HL-60 (cell line): ENCODE data around the gene CBLL1.

Experiments
- CTCF ChIP-seq: IDR thresholded peaks from one replicate; pipeline ENCODE4 v1.5.1; 2011; ENCODE audit warnings: low read length, control low read depth, inconsistent platforms; ENCODE audit not compliant: insufficient read depth
- REST ChIP-seq: IDR thresholded peaks from 2 replicates; pipeline ENCODE4 v1.6.1; 2012; ENCODE audit warnings: low read depth; ENCODE audit not compliant: insufficient replicate concordance

- TF ChIP-seq CTCF (no peak), REST (no peak)
Measured at GRCh38 chr7:107746006-107746405, 2.1 kb downstream of the CBLL1 start.
